Central memory CD4-positive, alpha-beta T cell (primary cell): ENCODE measurements around the gene DCXR.
"Not testable (repeated sequence)": the region's sequence is repeated elsewhere in the genome, so short reads cannot be mapped to it uniquely, and the experiment has no call there.

Source experiments
- DNase-seq: peaks from one replicate; pipeline ENCODE4 v3.0.0; 2022

DCXR gene

GRCh38 chr17:82054351-82055022 lies 17.0 kb upstream of the DCXR start:
- no peak for DNase-seq

GRCh38 chr17:82053556-82054263 lies 16.2 kb upstream of the DCXR start:
- no peak for DNase-seq

- DNase-seq: no peak
These were observed 15.6 kb upstream of the DCXR start for GRCh38 chr17:82053130-82053529.

- no peak for DNase-seq
These were observed 15.2 kb upstream of the DCXR start for GRCh38 chr17:82052638-82053059.

- peak; percentile 74 for DNase-seq
These were observed 14.5 kb upstream of the DCXR start, which contains the start of the genes GPS1 and RFNG for GRCh38 chr17:82051776-82052637. TSS of gene GPS1 (plus strand) at chr17:82051898. CDS start at chr17:82051932, 34 bp downstream. TSS of gene RFNG (minus strand) at chr17:82051811. CDS start at chr17:82051766, 45 bp downstream.

GRCh38 chr17:82050761-82051641 lies 13.5 kb upstream of the DCXR start:
- no peak for DNase-seq

GRCh38 chr17:82050152-82050760 lies 12.8 kb upstream of the DCXR start:
- DNase-seq: no peak

GRCh38 chr17:82049521-82049971 lies 12.0 kb upstream of the DCXR start:
- no peak for DNase-seq

GRCh38 chr17:82049106-82049505 lies 11.6 kb upstream of the DCXR start:
- no peak for DNase-seq

GRCh38 chr17:82048571-82048971 lies 11.1 kb upstream of the DCXR start:
- DNase-seq: no peak

- no peak for DNase-seq
These were observed 10.5 kb upstream of the DCXR start for GRCh38 chr17:82047914-82048570.

GRCh38 chr17:82047379-82047778 lies 9.9 kb upstream of the DCXR start:
- no peak for DNase-seq

- no peak for DNase-seq
These were observed 9.4 kb upstream of the DCXR start for GRCh38 chr17:82046903-82047302.

- no peak for DNase-seq
These were observed 8.5 kb upstream of the DCXR start for GRCh38 chr17:82045936-82046484.

GRCh38 chr17:82043507-82043906 lies 6.0 kb upstream of the DCXR start:
- DNase-seq: no peak

GRCh38 chr17:82042649-82043048 lies 5.2 kb upstream of the DCXR start:
- DNase-seq: no peak

GRCh38 chr17:82041144-82041814 lies 3.8 kb upstream of the DCXR start:
- no peak for DNase-seq

GRCh38 chr17:82039695-82040299 lies 2.3 kb upstream of the DCXR start:
- no peak for DNase-seq

GRCh38 chr17:82038796-82039409 lies 1.4 kb upstream of the DCXR start:
- DNase-seq: not testable (repeated sequence)

- no peak for DNase-seq
These were observed 345 bp upstream of the DCXR start for GRCh38 chr17:82037889-82038195.
